ENCODE data around the gene ILF2. TPM values are rescaled to one million over a fixed set of nuclear protein-coding genes. Genes with fewer than 3 reads are reported as not detected.
A peak's percentile ranks its signal among the peaks of the same experiment; 100 is the strongest.
"Not testable (repeated sequence)": the region's sequence is repeated elsewhere in the genome, so short reads cannot be mapped to it uniquely, and the experiment has no call there.

ILF2 gene
- total and polyA plus RNA-seq, 2 experiments from 2014 or later: 200 to 276 TPM

DNA sequence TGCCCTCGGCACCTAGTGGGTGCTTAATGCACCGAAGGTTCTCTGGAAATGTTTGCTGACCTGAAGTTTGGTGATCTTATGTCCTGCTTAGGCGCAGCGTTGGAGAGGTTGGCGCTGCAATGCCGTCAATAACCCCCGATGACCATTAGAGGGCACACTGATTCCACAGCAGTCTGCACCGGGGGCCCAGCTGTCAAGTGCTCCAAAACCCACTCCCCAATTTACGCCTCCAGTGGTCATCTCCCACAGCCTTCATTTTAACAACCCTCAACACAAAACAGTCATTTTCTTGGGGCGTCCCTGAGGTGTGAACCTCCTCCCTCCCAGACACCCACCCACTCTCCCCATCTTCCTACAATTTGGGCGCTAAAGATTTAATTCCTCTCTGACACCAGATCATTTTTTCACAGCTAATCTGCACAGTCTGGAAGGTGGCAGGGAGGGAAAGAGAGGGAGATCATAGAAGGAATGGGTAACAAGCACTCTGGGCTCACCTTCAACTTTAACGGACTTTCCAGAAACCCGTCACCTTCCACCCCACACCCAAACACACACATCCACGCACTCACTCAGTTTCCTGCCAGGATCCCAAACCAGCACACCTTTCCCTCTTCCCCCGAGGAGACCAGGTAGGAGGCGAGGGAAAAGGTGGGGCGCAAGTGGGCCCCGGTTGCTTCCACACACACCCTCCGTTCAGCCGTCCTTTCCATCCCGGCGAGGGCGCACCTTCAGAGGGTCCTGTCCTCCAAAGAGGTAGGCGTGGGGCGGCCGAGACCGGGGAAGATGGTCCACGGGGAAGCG is 7.1 kb upstream of the ILF2 start:
- DNase-seq (ENCODE audit: low read depth in 1 of 2, low spot score in 1 of 2): peak; percentile 67 to 69
- H3K4me3 ChIP-seq: peak overlapping the region; percentile 26
- TF ChIP-seq, protein P1, sequence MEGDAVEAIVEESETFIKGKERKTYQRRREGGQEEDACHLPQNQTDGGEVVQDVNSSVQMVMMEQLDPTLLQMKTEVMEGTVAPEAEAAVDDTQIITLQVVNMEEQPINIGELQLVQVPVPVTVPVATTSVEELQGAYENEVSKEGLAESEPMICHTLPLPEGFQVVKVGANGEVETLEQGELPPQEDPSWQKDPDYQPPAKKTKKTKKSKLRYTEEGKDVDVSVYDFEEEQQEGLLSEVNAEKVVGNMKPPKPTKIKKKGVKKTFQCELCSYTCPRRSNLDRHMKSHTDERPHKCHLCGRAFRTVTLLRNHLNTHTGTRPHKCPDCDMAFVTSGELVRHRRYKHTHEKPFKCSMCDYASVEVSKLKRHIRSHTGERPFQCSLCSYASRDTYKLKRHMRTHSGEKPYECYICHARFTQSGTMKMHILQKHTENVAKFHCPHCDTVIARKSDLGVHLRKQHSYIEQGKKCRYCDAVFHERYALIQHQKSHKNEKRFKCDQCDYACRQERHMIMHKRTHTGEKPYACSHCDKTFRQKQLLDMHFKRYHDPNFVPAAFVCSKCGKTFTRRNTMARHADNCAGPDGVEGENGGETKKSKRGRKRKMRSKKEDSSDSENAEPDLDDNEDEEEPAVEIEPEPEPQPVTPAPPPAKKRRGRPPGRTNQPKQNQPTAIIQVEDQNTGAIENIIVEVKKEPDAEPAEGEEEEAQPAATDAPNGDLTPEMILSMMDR (IDR thresholded peaks at IDR 0.05; ENCODE audit: low read depth, low read length): peak; percentile 95
- H3K36me3 ChIP-seq: no peaks in the 10 kb centered on the region
- H3K27ac ChIP-seq: no peak overlapping the region
- H3K9me3 ChIP-seq (ENCODE audit: low read depth): no peaks in the 10 kb centered on the region
- peaks cover 43% of the 10 kb centered on the region for H3K27me3 ChIP-seq
- H3K4me1 ChIP-seq (ENCODE audit: low read depth): peaks cover 2% of the 10 kb centered on the region

DNA sequence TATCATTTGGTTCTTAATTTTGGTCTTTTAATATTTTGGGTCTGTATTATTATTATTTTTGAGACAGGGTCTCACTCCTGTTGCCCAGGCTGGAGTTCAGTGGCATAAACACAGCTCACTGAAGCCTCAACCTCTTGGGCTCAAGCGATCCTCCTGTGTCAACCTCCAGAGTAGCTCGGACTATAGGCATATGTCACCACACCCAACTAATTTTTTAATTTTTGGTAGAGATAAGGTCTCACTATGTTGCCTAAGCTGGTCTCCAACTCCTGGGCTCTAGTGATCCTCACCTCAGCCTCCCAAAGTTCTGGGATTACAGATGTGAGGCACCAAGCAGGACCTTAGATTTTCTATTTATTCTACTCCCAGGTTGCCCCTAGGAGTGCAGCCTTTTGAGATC is 2.7 kb upstream of the ILF2 start:
- no peaks in the 10 kb centered on the region for H3K9me3 ChIP-seq (ENCODE audit: low read depth)
- H3K36me3 ChIP-seq: peaks cover 8% of the 10 kb centered on the region
- H3K4me1 ChIP-seq (ENCODE audit: low read depth): peaks cover 8% of the 10 kb centered on the region
- H3K27ac ChIP-seq: no peak overlapping the region
- peaks cover 11% of the 10 kb centered on the region for H3K27me3 ChIP-seq
- TF ChIP-seq, protein P1 (IDR thresholded peaks at IDR 0.05; ENCODE audit: low read depth, low read length): no peak
- DNase-seq (ENCODE audit: low read depth in 1 of 2, low spot score in 1 of 2): no peak
- H3K4me3 ChIP-seq: no peak overlapping the region

DNA sequence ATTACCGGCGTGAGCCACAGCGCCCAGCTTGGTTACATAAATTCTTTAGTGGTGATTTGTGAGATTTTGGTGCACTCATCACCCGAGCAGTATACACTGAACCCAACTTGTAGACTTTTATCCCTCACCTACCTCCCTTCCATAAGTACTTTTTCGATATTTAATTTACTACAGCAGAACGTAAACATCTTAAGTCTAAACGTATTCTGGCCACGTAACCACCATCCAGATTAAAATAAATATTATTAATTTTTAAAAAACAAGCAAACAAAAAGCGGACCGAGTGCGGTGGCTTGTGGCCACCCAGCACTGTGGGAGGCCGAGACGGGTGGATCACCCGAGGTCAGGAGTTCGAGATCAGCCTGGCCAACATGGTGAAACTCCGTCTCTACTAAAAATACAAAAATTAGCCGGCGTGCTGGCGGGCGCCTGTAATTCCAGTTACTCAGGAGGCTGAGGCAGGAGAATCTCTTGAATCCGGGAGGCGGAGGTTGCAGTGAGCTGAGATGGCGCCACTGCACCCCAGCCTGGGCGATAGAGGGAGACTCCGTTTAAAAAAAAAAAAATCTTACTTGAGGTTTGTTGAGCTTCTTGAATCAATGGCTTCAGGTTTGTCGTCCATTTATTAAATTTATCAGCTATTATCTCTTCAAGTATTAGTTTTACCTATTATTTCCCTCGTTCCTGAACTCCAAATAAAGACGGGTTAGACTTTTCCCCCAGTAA is 998 bp upstream of the ILF2 start:
- not testable (repeated sequence) for H3K4me1 ChIP-seq (ENCODE audit: low read depth); DNase-seq (ENCODE audit: low read depth in 1 of 2, low spot score in 1 of 2); H3K9me3 ChIP-seq (ENCODE audit: low read depth); H3K27me3 ChIP-seq
- H3K36me3 ChIP-seq: peaks cover 25% of the 10 kb centered on the region
- H3K4me3 ChIP-seq: peak overlapping the region; percentile 70
- H3K27ac ChIP-seq: peak overlapping the region; percentile 84

DNA sequence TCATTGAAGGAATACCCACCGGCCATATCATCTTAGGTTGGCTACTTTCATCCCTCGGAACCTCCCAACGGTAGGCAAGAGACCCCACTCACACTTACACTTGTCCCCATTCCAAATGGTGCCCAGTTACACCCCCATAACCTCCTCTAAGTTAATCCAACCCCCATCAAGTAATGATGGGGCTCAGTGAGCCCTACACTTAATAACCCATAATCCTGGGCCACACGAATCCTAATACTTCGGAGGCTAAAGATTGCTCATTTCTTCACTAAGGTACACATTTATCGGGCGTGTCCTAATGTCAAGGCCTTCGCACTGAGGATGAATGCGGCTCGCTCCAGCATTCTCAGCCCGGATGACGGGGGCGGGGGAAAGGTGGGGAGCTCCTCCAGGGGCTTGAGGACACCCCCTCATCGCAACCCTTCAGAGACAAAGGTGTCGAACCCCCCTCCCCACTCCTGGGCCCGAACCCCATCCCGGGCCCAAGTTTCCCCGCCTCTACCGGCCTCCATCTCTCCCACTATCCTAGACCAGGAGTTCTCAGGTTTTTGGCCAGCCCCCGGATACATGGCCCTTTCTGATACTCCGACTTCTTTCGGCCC is 435 bp downstream of the ILF2 start:
- DNase-seq (ENCODE audit: low read depth in 1 of 2, low spot score in 1 of 2): no peak
- TF ChIP-seq, protein P1 (IDR thresholded peaks at IDR 0.05; ENCODE audit: low read depth, low read length): no peak
- peaks cover 39% of the 10 kb centered on the region for H3K36me3 ChIP-seq
- H3K9me3 ChIP-seq (ENCODE audit: low read depth): no peaks in the 10 kb centered on the region
- H3K27me3 ChIP-seq: no peaks in the 10 kb centered on the region
- H3K4me1 ChIP-seq (ENCODE audit: low read depth): peaks cover 5% of the 10 kb centered on the region
- peak overlapping the region; percentile 76 for H3K4me3 ChIP-seq
- peak overlapping the region; percentile 86 for H3K27ac ChIP-seq

DNA sequence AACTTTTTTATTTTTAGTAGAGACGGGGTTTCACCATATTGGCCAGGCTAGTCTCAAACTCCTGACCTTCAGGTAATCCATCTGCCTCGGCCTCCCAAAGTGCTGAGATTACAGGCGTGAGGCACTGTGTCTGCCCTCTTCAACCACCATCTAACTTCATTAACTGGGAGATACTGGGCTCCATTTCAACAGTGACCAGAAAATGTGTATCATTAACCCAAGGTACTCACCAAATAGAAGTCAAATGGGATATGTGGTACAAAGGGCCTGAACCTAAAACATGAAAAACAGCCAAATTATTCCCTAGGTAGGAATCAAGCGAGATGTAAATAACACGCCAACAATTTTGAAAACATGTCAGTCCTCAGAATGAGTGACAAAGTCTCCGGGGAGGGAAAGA is 1.2 kb downstream of the ILF2 start:
- Histone ChIP-seq H3K9me3 (ENCODE audit: low read depth) (no peaks in the 10 kb centered on the region), H3K27me3 (no peaks in the 10 kb centered on the region), H3K36me3 (peaks cover 47% of the 10 kb centered on the region), H3K27ac (no peak overlapping the region), H3K4me1 (ENCODE audit: low read depth) (peaks cover 5% of the 10 kb centered on the region), H3K4me3 (peak overlapping the region; percentile 76)
- TF ChIP-seq, protein P1 (IDR thresholded peaks at IDR 0.05; ENCODE audit: low read depth, low read length): no peak
- DNase-seq (ENCODE audit: low read depth in 1 of 2, low spot score in 1 of 2): no peak

DNA sequence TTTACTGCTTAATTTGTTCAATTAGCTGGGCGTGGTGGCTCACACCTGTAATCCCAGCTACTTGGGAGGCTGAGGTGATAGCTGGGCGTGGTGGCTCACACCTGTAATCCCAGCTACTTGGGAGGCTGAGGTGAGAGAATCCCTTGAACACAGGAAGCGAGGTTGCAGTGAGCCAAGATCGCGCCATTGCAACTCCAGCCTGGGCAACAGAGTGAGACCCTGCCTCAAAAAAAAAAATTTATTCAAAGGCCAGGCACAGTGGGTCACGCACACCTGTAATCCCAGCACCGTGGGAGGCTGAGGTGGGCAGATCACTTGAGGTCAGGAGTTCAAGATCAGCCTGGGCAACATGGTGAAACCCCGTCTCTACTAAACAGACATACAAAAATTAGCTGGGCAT is 2.1 kb downstream of the ILF2 start:
- not testable (repeated sequence) for H3K27ac ChIP-seq; H3K27me3 ChIP-seq; H3K4me3 ChIP-seq; H3K4me1 ChIP-seq (ENCODE audit: low read depth); DNase-seq (ENCODE audit: low read depth in 1 of 2, low spot score in 1 of 2); H3K9me3 ChIP-seq (ENCODE audit: low read depth)
- peaks cover 56% of the 10 kb centered on the region for H3K36me3 ChIP-seq
